ENCODE measurements around the gene BRICD5.

- no peak for TF ChIP-seq POLR2A (IDR thresholded peaks at IDR 0.05; ENCODE audit: low read length)
- no peak for TF ChIP-seq GATA1 (IDR thresholded peaks at IDR 0.05; ENCODE audit: low read depth, low read length)
Observed at GRCh38 chr16:2195322-2196161, 15.1 kb downstream of the BRICD5 start.

All from erythroblast (primary cell).